Fibroblast of mammary gland (primary cell): ENCODE data around the gene BTBD9.
A peak's percentile ranks its signal among the peaks of the same experiment; 100 is the strongest.
"Not testable (repeated sequence)": the region's sequence is repeated elsewhere in the genome, so short reads cannot be mapped to it uniquely, and the experiment has no call there.

Experiments used
- DNase-seq: peaks from one replicate; pipeline ENCODE4 v3.0.0-alpha.2; 2010; ENCODE audit warnings: low read depth
- H3K4me3 ChIP-seq: 2 replicates; pipeline ENCODE4 v1.5.1; 2011; ENCODE audit warnings: low read depth, mild to moderate bottlenecking, low read length, moderate library complexity; ENCODE audit not compliant: control insufficient read depth
- CTCF ChIP-seq: conservative IDR thresholded peaks from 2 replicates; pipeline ENCODE4 v1.5.1; 2011; ENCODE audit warnings: low read depth, low read length, inconsistent platforms; ENCODE audit not compliant: control insufficient read depth, insufficient read depth

Gene BTBD9

GRCh38 chr6:38349221-38349620, 290.5 kb downstream of the BTBD9 start:
- H3K4me3 ChIP-seq: no peak overlapping the region
- DNase-seq: no peak
- TF ChIP-seq CTCF: no peak

GRCh38 chr6:38348371-38348770, 291.4 kb downstream of the BTBD9 start:
- no peak for DNase-seq
- no peak overlapping the region for H3K4me3 ChIP-seq
- no peak for TF ChIP-seq CTCF

- DNase-seq, H3K4me3 ChIP-seq: not testable (repeated sequence)
These were observed 291.9 kb downstream of the BTBD9 start for GRCh38 chr6:38347829-38348228.

GRCh38 chr6:38346291-38347079, 293.2 kb downstream of the BTBD9 start:
- H3K4me3 ChIP-seq: no peak overlapping the region
- TF ChIP-seq CTCF: no peak
- peak; percentile 91 for DNase-seq

- TF ChIP-seq CTCF: no peak
- DNase-seq: no peak
- no peak overlapping the region for H3K4me3 ChIP-seq
These were observed 294.1 kb downstream of the BTBD9 start for GRCh38 chr6:38345586-38345985.

GRCh38 chr6:38341496-38341895, 298.2 kb downstream of the BTBD9 start:
- DNase-seq: no peak
- TF ChIP-seq CTCF: no peak

GRCh38 chr6:38339914-38340313, 299.8 kb downstream of the BTBD9 start:
- H3K4me3 ChIP-seq: no peak overlapping the region
- no peak for DNase-seq
- TF ChIP-seq CTCF: no peak

More at GRCh38 chr6:38341496-38341895, 298.2 kb downstream of the BTBD9 start:
- no peak overlapping the region for H3K4me3 ChIP-seq
